LNCaP clone FGC (cell line): Measurements from ENCODE around the gene BMP5.
A peak's percentile ranks its signal among the peaks of the same experiment; 100 is the strongest.

Experiments
- DNase-seq: peaks from one replicate; pipeline ENCODE4 v3.0.0-alpha.2; 2011; ENCODE audit warnings: low read depth
- H3K4me3 ChIP-seq: 2 replicates; pipeline ENCODE4 v1.5.1; 2011; ENCODE audit warnings: mild to moderate bottlenecking, low read depth, low read length, control low read depth
- CTCF ChIP-seq: IDR thresholded peaks from 2 replicates; pipeline ENCODE4 v1.5.1; 2012; ENCODE audit warnings: mild to moderate bottlenecking; ENCODE audit not compliant: control insufficient read depth, insufficient read depth; ENCODE audit errors: extremely low read depth

BMP5 gene

GRCh38 chr6:55827818-55828522 lies 47.4 kb downstream of the BMP5 start:
- no peak overlapping the region for H3K4me3 ChIP-seq
- TF ChIP-seq CTCF, result no peak
- DNase-seq, result peak; percentile 10

- no peak for DNase-seq
- H3K4me3 ChIP-seq, result no peak overlapping the region
- no peak for TF ChIP-seq CTCF
These were observed 48.4 kb downstream of the BMP5 start for GRCh38 chr6:55826941-55827340.

- no peak overlapping the region for H3K4me3 ChIP-seq
- DNase-seq, result no peak
- no peak for TF ChIP-seq CTCF
These were observed 49.9 kb downstream of the BMP5 start for GRCh38 chr6:55825402-55826051.

- DNase-seq, result no peak
- no peak overlapping the region for H3K4me3 ChIP-seq
- no peak for TF ChIP-seq CTCF
These were observed 52.6 kb downstream of the BMP5 start for GRCh38 chr6:55822815-55823214.

- TF ChIP-seq CTCF, result no peak
- no peak overlapping the region for H3K4me3 ChIP-seq
These were observed 53.4 kb downstream of the BMP5 start for GRCh38 chr6:55822005-55822404.

GRCh38 chr6:55820696-55821095 lies 54.7 kb downstream of the BMP5 start:
- no peak overlapping the region for H3K4me3 ChIP-seq
- DNase-seq, result no peak
- no peak for TF ChIP-seq CTCF

More at GRCh38 chr6:55822005-55822404, 53.4 kb downstream of the BMP5 start:
- DNase-seq, result no peak
